Measurements from ENCODE around the gene RNASEH2B.
A peak's percentile ranks its signal among the peaks of the same experiment; 100 is the strongest.

RNASEH2B gene

DNA sequence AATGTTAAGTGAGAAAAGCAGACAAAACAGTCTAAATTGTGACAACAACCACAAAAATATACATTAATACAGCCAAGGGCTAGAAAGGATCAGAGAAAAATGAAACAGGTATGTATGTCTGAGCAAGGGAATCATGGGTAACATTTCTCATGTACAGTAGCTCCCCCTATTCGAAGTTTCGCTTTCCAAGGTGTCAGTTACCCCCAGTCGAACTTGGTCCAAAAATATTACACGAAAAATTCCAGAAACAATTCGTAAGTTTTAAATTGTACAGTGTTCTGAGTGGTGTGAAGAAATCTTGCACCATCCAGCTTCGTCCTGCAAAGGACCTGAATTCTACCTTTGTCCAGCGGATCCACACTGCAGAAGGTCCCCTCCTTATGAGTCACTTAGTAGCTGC is 1.8 kb upstream of the RNASEH2B start:
- DNase-seq (ENCODE audit: low read depth in 2 of 2): no peak

DNA sequence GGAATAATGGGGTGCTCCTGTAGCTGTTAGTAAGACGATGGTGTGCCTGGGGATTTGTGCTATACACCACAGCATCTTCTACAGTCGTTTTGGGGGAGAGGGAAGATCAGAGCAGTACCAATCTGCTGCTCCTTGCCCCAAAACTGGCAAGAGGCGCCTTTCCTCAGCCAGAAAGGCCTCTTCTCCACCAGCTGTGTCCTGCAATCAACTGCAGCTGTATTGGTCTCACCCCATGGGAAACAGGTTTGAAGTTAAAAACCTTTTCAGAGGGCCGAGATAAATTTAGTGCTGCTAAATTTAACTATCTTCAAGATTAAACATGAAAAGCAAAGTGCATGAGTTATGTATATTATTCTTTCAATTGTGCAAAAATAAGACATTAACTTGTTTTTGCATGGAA is 1.2 kb upstream of the RNASEH2B start:
- DNase-seq (ENCODE audit: low read depth in 2 of 2): no peak

DNA sequence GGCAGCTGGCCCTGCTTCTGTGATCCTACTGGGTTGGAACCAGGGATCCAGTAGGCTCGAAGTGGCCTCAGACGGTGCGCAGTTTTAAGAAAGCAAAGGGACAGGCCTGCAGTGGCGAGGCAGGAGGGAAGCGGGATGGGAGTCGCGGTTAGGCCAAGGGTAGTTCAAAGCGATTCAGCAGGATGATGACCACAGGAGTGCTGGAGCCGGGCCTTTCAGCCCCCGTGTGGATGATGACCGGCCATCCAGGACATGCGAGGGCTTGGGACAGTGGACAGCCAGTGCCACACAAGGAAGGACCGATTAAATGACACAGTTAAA is 854 bp downstream of the RNASEH2B start:
- DNase-seq (ENCODE audit: low read depth in 2 of 2): no peak

DNA sequence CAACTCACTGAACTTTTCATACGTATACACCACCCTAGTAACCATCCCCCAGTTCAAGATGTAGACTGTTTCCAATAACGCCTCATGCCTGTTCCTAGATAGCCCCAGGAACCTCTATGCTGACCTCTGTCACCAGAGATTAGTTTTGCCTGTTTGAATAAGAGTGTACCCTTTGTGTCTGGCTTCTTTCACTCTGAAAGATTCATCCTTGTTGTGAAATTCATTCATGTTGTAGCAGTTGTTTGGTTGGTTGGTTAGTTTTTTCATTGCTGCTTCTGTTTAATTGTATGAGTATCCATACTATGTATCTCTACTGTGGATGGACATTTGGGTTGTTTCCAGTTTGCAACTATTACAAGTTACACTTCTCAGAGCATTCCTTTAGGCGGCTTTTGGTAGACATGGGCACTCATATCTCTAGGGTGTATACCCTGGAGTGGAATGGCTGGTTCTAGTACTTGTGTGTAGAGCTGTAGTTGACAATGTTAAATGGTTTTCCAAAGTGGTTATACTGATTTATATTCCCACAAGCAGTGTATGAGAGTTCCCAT is 1.6 kb downstream of the RNASEH2B start:
- no peak for DNase-seq (ENCODE audit: low read depth in 2 of 2)

DNA sequence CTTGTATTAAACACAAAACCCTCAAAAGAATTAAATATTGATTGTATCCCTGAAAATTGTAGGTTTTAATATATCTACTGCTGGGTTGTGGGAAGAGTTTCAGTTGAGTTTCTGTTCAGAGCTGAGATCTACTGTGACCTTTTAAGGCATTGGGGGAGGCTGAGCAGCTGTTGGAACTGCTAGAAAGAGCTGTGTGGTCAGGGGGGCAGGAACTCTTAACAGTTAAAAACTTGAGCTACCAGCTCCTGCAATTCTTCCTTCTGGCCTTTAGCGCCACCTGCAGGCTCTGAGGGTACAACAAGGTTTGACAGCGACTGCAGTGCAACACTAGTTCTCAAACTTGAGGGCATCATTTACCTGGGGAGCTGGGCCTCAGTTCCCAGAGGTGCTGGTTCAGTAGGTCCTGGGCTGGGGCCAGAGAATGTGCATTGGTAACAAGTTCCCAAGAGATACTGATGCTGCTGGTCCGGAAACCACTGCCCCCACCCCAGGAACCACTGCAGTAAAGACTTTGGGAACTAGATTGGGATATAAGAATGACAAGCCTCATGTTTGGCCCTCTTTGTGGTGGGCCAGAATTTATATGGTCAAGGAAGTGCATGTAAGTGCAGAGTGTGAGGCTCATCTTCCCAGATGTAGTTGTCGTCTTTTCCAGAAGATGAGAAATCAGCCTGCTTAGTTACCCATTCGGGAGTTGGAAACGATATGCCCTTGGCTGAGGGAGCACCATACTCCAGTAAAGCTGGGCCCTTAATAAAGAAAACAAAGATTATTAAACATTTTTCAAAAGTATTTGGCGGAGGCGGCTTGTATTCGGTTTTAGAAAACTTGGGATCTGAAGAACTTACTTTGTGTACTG is 2.6 kb downstream of the RNASEH2B start:
- peak; percentile 82 to 95 for DNase-seq (ENCODE audit: low read depth in 2 of 2)

DNA sequence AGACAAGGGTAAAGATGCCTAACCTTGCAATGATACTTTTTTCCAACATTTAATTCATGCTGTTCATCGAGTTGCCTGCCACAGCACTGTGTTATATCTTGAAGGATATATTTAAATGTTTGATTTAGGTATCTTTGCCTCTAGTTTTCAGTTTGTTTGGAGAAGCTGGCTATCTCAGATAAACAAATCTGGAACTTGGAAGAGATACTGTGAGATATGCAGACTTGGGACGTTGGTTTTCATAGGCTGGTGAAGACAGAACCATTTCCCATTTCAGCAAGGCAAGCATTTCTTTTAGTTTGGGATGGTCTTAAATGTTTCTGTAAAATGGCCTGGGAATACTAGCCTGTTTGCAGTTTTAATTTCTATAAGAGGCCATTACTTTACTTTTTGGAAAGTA is 3.3 kb downstream of the RNASEH2B start:
- no peak for DNase-seq (ENCODE audit: low read depth in 2 of 2)

DNA sequence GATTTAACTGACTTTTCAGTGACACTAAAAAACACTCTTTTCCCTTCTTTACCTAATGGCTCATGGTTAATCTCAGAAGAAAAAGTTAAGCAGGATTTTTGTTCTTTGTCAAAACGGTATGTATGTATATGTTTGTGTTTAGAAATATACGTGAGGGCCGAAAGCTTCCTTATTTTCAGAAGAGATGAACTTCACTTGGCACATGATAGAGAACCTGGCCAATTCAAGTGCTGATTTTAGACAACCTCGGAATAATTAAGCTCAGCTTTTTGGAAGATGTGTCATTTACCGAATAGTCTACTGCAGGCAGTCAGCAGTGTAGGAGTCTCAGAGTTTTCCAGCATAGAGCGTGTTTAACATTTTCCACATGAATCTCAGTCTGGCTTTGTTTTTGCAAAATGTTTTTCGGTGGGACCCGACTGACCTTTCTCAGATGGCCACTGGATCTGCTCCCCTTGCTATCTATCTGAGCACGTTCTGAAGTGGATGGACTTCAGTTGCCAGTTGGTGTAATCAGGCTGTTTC is 4.6 kb downstream of the RNASEH2B start:
- DNase-seq (ENCODE audit: low read depth in 2 of 2): no peak

DNA sequence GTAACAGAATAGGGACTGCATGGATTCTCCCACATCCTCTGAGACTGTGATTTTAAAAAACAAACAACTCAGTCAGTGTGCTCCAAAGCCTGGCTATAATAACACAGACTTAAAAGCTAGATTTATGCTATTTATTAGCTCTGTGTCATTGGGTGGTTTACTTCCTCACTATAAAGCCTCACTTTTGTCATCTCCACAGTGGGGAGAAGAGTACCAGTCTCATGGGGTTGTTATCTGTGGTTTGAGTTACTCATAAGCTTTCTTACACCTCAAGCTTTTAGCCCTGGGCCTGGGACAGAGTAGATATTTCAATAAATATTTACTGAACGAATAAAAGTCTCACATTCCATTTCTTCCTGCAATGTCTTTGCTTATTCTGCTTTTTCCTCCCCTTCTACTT is 5.3 kb downstream of the RNASEH2B start:
- DNase-seq (ENCODE audit: low read depth in 2 of 2): no peak

DNA sequence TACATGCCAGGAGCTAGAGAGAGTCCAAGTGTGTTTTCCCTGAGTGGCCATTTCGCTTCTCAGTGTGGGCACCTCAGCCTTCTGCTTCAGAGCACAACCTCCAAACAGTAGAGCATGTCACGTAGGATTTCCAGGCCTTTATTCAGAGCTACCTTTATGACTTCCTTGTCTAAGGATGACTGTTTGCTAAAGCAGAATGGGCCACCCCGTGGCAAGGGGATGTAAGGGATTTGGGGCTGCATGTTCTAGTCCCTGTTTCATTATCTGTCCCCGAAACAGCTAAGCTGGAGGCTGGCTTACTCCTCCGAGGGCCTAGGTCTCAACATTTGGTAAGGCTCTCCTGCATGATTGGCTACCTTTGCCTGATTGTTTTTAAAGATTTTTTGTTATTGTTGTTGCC is 6.0 kb downstream of the RNASEH2B start:
- DNase-seq (ENCODE audit: low read depth in 2 of 2): no peak

DNA sequence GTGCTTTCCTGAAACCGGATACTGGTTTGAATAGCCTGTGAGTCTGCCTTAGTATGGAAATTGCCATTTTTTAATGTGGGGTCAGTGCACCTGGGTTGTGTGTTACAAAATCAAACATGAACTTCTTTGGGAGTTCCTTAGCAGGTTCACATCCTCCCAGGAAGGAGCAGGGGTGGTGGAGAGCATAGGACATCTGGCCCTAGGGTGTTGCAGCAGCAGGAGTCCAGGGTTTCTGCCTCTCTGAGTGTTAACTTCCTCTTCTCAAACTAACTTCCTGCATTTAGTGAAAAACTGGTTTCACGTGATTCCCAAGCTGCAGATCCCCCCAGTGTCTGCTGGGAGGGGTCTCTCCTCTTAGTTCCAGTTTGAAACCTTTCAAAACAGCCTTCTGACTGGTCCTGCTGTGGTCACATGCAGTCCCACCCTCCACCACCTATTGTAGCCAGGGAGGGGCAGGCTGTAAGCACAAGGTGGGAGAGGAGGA is 7.2 kb downstream of the RNASEH2B start:
- no peak for DNase-seq (ENCODE audit: low read depth in 2 of 2)

DNA sequence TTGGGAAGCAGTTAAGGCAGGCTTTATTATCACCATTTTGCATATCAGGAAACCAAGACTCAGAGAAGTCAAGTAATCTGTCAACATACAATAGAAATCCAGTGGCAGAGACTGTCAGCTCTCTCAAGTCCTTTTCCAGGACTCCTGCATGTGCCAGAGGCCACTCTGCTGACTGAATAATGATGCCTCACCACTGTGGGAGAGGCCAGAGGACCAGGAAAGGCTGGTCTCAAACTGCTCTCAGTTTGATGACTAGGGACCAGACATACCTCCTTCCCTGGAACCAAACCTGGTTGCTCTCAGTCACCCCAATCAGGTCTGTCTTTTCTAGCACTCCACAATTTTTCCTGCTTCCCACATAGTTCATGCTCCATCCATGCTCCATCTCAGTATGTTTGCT is 8.0 kb downstream of the RNASEH2B start:
- no peak for DNase-seq (ENCODE audit: low read depth in 2 of 2)

DNA sequence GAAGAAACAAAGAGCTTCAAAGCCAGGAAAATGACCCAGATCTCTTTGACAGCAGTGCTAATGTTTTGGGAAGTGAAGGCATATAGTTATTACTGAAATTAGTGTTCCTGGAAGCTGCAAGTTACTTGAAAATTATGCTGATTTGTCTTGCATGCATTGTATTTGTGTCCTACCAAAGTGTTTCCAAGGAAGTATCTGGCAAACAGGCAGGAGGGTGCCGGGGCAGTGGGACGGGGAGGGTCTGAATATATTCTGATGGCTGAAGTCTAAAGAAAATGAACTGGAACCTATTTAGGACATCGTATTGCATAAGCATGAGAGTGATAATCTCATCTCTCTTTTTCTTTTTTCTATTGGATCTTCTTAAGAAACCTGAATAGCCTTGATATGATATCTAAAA is 9.0 kb downstream of the RNASEH2B start:
- no peak for DNase-seq (ENCODE audit: low read depth in 2 of 2)

DNA sequence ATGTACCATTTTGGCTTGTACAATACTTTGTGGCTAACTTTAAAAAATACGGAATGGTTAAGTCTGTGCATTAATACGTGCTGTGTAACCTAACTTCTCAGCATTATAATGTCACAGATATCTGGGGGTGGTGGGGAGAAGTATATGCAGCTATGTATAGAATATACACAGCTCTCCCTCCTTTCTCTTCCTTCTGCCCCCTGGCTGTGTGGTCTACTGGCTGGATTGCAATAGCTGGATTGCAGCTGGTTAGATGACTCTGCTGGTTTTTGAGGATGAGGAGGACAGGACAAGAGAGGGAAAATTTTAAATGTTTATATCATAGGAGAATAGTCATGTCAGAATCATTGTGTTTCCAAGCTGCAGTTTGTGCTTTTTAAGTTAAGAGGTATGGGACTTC is 9.7 kb downstream of the RNASEH2B start:
- DNase-seq (ENCODE audit: low read depth in 2 of 2): no peak

DNA sequence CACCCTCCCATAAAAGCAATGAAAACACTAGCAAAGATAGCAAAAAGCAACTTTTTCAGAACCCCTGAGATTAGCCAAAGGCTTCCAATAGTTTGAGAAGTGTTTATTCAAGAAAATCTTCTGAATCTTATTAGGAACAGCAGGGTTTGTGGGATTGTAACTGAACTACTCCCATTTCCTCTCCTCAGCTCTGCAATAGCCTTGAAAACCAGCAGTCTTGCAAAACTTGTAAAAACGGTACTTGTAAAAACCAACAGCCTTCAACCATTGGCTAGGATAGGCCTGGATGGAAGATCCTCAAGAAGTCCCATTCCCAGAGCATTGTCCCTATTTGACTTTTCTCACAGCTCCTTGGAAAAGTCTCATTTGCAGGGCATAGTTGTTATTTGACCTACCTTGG is 12.1 kb downstream of the RNASEH2B start:
- DNase-seq (ENCODE audit: low read depth in 2 of 2): no peak

DNA sequence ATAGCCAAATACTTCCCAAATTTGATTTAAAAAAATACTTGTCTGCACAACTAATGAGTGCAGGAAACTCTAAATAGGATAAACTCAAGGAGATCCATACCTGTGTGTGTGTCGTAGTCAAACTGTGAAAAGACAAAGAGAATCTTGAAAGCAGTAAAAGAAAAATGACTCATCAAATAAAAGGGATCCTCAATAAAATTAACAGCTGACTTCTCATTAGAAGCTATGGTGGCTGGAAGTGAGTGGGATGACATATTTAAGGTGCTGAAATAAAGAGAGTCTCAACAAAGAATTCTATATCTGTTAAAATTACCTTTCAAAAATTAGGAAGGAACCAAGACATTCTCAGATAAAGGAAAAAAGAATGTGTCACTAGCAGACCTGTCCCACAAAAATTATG is 13.7 kb downstream of the RNASEH2B start:
- no peak for DNase-seq (ENCODE audit: low read depth in 2 of 2)

DNA sequence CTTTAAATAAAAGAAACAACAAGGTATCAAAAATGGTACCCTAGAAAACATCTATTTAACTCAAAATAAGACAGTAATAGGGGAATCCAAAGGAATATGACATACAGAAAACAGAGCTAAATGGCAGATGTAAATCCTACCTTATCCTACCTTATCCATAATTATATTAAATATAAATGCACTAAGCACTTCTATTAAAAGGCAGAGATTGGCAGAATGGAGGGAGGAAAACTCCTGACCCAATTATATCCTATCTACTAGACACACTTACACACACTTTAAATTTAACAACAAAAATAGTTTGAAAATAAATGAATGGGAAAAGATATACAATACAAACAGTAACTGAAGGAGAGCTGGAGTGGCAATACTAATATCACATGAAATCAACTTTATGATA is 14.4 kb downstream of the RNASEH2B start:
- no peak for DNase-seq (ENCODE audit: low read depth in 2 of 2)

DNA sequence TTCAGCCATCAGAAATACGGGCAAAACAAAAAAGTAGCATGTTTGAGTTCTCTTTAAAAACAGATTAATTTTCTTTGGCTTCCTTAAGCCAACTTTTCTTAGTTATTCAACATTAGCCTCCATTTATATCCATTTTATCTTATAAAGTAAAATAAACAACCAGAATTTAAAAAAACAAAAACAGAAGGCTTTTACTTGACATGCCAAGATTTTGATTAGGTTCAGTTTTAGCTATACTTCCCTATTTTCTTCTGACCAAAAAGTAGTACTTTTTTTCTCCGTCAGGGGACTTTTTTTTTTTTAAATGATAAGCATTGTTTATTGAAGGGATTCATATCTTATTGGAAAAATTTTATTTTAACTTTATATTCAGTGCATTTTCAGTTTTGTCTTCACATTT is 18.1 kb downstream of the RNASEH2B start:
- DNase-seq (ENCODE audit: low read depth in 2 of 2): no peak

DNA sequence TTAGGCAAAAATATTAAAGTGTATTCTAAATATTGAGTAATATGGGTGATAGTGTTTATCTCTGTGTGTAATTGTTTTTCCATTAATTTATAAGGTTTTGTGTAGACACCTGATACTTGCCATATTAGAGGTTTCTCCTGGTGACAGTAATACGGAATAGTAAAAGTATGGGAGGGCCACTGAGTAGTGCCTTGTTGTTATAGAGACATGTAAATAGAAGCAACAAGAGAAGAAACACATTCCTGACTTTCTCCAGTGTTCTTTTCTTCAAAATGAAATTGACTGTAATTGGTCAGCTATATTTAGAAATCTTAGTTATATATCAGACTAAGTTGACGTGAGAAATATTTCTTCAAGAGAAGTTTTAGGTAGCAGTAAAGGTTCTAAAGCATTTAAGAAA is 18.5 kb downstream of the RNASEH2B start:
- no peak for DNase-seq (ENCODE audit: low read depth in 2 of 2)

DNA sequence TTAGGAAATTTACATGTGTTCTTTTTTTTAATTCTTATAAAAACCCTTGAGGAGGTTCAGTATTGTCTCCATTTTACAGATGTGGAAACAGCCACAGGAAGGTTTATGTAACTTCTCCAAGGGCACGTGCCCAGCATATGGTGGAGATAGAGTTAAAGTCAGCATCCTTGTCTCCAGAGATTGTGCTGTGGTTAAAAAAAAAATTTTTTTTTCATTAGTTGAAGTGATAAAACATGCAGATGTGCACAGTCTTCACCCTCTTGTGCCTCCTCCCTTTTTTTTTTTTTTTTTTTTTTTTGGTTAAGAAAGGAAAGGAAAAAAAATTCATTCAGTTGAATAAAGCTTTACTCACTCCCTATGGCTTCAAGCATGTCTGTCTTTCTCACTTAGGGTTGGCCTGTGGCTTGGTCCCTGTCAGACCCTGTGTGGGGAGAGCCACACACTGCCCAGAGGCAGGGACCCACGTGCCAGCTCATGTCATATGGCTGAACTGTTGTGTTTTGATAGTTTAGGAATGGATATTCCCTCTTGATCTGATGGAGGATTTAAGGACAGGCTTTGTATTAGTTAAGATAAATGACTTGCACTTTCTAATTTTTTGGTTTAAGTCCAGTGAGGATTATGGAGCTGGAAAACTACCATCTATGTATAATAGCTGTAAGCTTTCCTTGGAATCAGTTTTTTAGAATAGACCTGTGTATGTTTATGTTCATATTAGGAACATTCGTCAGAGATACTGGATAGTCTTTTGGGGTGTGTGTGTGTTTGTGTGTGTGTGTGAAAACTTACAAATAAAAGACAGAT is 19.3 kb downstream of the RNASEH2B start:
- no peak for DNase-seq (ENCODE audit: low read depth in 2 of 2)

DNA sequence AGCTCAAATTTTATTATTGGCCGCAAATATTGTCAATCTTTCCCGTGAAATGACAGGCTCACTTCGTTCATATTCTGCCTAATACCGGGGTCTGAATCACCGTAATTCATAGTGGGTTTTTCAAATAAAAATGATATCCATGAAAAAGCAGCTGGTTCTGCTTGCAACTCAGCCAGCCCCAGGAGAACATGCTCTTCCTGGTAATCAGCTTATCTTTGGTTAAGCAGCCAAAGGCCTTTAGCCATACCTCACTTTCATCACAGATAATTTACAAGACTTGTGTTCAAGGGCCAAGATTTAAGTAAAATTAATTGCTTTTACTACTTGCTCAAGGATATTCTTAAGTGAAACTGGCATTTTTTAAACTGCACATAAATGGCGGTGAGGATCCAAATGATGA is 22.5 kb downstream of the RNASEH2B start:
- DNase-seq (ENCODE audit: low read depth in 2 of 2): no peak

DNA sequence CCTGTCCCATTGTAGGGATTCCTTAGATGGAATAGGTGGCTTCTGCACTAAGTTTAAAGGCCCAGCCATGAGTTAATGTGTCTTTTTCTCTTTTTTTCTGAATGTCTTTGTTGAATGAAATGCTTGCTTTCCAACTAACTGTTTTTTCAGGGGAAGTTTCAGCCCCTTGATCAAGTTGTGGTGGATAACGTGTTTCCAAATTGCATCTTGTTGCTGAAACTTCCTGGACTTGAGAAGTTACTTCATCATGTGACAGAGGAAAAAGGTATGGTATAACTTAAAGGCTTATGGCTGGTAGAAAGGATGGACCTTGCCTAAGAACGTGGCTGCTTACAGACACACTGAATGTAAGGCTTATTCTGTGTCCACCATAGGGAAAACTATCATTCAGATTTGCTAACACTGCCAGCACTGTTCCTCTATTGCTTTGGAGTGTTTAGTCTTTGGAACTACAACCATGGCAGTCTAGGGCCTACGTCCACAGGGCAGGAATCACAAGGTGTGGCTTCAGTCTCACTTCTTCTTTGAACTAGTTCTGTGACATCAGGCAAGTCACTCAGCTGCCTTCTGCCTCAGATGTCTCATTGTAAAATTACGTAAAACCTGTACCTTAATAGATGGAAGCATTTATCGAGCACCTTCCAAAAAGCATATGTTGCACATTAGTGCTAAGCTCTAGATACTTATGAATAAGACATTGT is 25.3 kb downstream of the RNASEH2B start:
- no peak for DNase-seq (ENCODE audit: low read depth in 2 of 2)

DNA sequence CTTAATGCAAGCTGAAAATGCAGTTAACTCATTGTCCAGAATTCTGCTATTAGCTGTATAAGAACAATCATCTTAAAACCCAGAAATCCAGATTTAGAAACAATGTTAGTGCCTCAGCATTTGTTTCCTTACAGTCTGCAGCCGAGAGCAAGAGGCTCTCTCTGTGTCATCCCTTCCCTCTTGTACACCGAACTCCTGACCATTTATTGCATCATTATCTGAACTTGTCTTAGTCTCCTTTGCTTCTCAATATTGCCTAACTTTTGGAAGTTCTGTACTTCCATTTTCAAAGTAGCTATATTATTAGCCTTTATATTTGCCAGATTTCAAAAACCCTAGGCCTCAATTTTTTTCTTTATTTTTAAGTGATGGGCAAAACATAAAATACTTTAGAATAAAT is 27.1 kb downstream of the RNASEH2B start:
- no peak for DNase-seq (ENCODE audit: low read depth in 2 of 2)

Data from stimulated activated CD4-positive, alpha-beta T cell treated with anti-CD3 and anti-CD28 coated beads, Interleukin-12 subunit alpha, Interleukin-12 subunit beta, amount 100 ng/mL, for 24 hours (primary cell).